Activated CD8-positive, alpha-beta T cell treated with anti-CD3 and anti-CD28 coated beads for 36 hours (primary cell): ENCODE measurements around the gene NXF1. TPM values are rescaled to one million over a fixed set of nuclear protein-coding genes. Genes with fewer than 3 reads are reported as not detected.

ENCODE experiments used
- ATAC-seq: fragments of 200-7000 bp; cut with Tn5 transposase; one replicate; pipeline ENCODE4 v1.10.0; 2021; ENCODE audit warnings: mild to moderate bottlenecking, moderate library complexity
- CTCF ChIA-PET: fragments of 350-600 bp; sonication (Branson Sonifier 250); formaldehyde crosslinking; loops from one replicate; lab custom pipeline; 2021; ENCODE audit warnings: antibody characterized with exemption; lab: Charles Lee
- POLR2A ChIA-PET: fragments of 350-600 bp; sonication (Branson Sonifier 250); formaldehyde crosslinking; loops from one replicate; lab custom pipeline; 2021; ENCODE audit warnings: antibody characterized with exemption; lab: Charles Lee
- DNase-seq: peaks from one replicate; pipeline ENCODE4 v3.0.0-alpha.2; 2020
- H3K27ac Mint-ChIP-seq: one replicate; pipeline ENCODE4 v1.8.0; 2021; ENCODE audit warnings: mild to moderate bottlenecking, mixed read lengths
- H3K27me3 Mint-ChIP-seq: one replicate; pipeline ENCODE4 v1.8.0; 2021; ENCODE audit warnings: mixed read lengths
- H3K36me3 Mint-ChIP-seq: one replicate; pipeline ENCODE4 v1.8.0; 2021; ENCODE audit warnings: low read depth, mixed read lengths
- H3K4me1 Mint-ChIP-seq: one replicate; pipeline ENCODE4 v1.8.0; 2021; ENCODE audit warnings: low read depth, mixed read lengths
- H3K4me3 Mint-ChIP-seq: one replicate; pipeline ENCODE4 v1.8.0; 2021; ENCODE audit warnings: mild to moderate bottlenecking, moderate library complexity, mixed read lengths
- H3K9me3 Mint-ChIP-seq: one replicate; pipeline ENCODE4 v1.8.0; 2021; ENCODE audit warnings: mixed read lengths
- intact Hi-C: fragments of 100-400 bp; cut with micrococcal nuclease; formaldehyde crosslinking; loops from one replicate; pipeline ENCODE4 v1.10.0; 2022
- total RNA-seq, 2 experiments: library from RNA; stranded (reverse); gene quantifications; one replicate each; pipeline ENCODE4 v1.2.3, GENCODE V29; 2021
- TF ChIP-seq, protein P1 (sequence below): fragments of 200-600 bp; IDR thresholded peaks from one replicate; pipeline ENCODE4 v1.8.0; 2022; ENCODE audit warnings: antibody characterized with exemption, mild to moderate bottlenecking

Gene NXF1
- total RNA-seq, 2 experiments from 2014 or later = 80.9 to 90.0 TPM

DNA sequence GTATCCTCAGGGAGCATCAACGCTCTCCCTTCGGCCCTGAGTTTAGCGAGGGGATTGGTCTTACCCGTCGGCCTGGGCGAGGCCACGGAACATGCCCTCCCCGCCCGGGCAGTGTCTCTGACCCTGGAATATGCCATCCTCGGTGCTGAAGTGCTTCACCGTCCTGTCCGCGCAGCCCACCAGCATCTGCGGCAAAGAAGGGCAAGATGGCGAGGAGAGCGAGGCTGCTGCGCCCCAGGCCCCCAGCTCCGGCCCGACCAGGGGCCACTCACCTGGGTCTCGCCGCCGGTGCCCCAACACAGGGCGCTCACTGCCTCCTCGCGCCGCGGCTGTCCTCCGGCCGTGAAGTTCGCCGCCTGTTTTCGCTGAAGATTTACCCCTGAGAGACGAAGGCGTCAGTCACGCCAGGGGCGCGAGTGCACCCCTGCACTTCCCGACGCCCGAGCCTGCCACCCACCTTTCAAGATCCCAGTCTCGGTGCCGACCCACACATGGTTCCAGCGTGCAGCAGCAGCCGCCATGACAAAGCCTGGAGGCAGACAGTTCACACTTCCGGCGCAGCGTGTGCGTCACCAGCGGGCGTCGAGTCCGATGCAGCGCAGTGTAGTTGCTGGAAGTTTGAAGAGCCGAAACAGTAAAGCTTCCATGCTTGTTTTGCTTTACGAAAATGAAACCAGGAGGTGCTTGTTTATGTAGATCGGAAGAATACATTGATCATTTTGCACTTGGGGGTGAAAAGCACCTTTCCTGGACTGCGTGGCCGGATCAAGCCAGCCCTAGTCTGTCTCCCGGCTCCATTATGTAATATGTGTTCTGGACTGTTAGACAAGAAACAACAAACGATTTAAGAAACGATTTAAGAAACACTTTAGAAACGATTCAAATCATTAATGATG, 34.1 kb upstream of the NXF1 start, which contains the start of gene WDR74:
TSS of gene WDR74 (minus strand) at position 541 of the 896 bp plus-strand sequence. CDS start at position 521, 20 bp downstream.
- TF ChIP-seq, protein P1, sequence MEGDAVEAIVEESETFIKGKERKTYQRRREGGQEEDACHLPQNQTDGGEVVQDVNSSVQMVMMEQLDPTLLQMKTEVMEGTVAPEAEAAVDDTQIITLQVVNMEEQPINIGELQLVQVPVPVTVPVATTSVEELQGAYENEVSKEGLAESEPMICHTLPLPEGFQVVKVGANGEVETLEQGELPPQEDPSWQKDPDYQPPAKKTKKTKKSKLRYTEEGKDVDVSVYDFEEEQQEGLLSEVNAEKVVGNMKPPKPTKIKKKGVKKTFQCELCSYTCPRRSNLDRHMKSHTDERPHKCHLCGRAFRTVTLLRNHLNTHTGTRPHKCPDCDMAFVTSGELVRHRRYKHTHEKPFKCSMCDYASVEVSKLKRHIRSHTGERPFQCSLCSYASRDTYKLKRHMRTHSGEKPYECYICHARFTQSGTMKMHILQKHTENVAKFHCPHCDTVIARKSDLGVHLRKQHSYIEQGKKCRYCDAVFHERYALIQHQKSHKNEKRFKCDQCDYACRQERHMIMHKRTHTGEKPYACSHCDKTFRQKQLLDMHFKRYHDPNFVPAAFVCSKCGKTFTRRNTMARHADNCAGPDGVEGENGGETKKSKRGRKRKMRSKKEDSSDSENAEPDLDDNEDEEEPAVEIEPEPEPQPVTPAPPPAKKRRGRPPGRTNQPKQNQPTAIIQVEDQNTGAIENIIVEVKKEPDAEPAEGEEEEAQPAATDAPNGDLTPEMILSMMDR = no peak

GRCh38 chr11:62835336-62835735, 30.1 kb upstream of the NXF1 start:
- Mint-ChIP-seq H3K4me1 (peaks cover 53% of the 10 kb centered on the region), H3K9me3 (no peaks in the 10 kb centered on the region), H3K36me3 (peaks cover 35% of the 10 kb centered on the region), H3K27me3 (no peaks in the 10 kb centered on the region), H3K4me3 (no peak overlapping the region), H3K27ac (no peak overlapping the region)
- ATAC-seq (no peak), DNase-seq (no peak)
- intact Hi-C loops = no loop called here
- ChIA-PET POLR2A (interaction anchor here (0.8 to 17.2 kb wide), 7 partner anchors 8 to 244 kb away, joined by 3 to 997 read pairs (median 6); partner anchors contain the start of genes SLC3A2 and TUT1), CTCF (interaction anchor here (2.0 kb wide), 1 partner anchor 49 kb away, joined by 6 read pairs; no protein-coding TSS in a partner anchor)
- TF ChIP-seq, protein P1 = no peak

More for the DNA sequence above, 34.1 kb upstream of the NXF1 start, which contains the start of gene WDR74:
- peak; percentile 95 for DNase-seq
- ChIA-PET CTCF (interaction anchor here (1.8 to 3.4 kb wide), 3 partner anchors 12 to 51 kb away, joined by 4 to 33 read pairs (median 6); partner anchors contain the start of gene TMEM179B), POLR2A (interaction anchor here (0.6 to 17.2 kb wide), 22 partner anchors 12 to 1385 kb away, joined by 3 to 997 read pairs (median 10); partner anchors contain the start of genes BSCL2, C11orf98, CSKMT and GNG3)
- Mint-ChIP-seq H3K27me3 (no peaks in the 10 kb centered on the region), H3K4me3 (no peak within 1 kb of the TSS), H3K36me3 (peaks cover 25% of the 10 kb centered on the region), H3K27ac (no peak within 1 kb of the TSS), H3K9me3 (no peaks in the 10 kb centered on the region), H3K4me1 (peaks cover 40% of the 10 kb centered on the region)
- peak; percentile 45 for ATAC-seq
- intact Hi-C loops = no loop called here

DNA sequence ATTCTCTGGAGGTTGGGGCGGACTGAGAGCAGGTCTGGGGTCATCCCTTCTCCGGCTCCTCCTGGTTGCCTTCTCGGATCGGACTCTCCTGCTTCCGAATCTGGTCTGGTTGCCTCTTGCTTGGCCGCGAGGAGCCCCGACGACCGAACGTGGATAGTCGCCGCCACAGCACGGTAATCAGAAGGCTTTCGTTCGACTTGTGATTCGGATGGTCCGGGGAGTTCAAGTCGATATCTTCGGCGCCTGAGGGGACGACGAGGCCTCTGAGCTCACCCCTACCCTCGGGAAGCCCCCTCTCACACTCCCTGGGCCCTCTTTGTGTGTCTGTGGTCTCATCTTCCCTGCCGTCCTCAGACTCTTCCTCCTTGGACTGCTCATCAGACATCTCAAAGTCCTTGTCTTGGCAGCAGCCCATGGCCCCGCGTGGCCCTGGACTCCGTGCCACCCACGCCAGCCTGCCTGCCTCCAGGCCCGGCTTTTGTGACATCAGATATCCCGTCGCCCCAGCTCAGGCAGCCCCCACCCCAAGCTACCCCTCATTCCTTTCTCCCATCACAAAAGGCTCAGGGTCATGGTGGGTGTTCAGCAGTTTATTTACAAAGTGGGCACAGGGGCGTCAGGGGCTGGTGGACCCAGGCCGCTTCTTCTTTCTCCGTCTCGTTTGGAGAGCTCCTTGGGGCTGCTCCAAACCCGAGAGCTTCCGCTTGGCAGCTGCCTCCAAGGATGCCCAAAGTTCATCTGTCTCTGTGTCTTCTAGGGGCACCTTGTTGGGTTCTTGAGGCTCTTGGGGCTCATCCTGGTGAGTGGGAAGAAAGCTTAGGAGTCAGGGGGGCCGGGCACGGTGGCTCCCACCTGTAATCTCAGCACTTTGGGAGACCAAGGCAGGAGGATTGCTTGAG, 27.3 kb upstream of the NXF1 start, which contains the start of gene TEX54:
TSS of gene TEX54 (minus strand) at position 506 of the 899 bp plus-strand sequence.
- ATAC-seq = peak; percentile 1
- ChIA-PET CTCF (interaction anchor here (0.8 to 1.8 kb wide), 3 partner anchors 9 to 46 kb away, joined by 3 to 17 read pairs (median 6); partner anchors contain the start of gene TMEM179B), POLR2A (interaction anchor here (0.5 to 17.2 kb wide), 28 partner anchors 8 to 166 kb away, joined by 3 to 997 read pairs (median 6); partner anchors contain the start of genes HNRNPUL2, NXF1, SLC3A2 and TAF6L)
- Mint-ChIP-seq H3K27me3 (no peaks in the 10 kb centered on the region), H3K4me1 (peaks cover 52% of the 10 kb centered on the region), H3K27ac (peak within 1 kb of the TSS; percentile 95), H3K4me3 (peak within 1 kb of the TSS; percentile 88), H3K36me3 (peaks cover 27% of the 10 kb centered on the region), H3K9me3 (no peaks in the 10 kb centered on the region)
- DNase-seq = no peak
- TF ChIP-seq, protein P1 = no peak
- intact Hi-C loops = loop anchor here (5.0 kb wide), 1 partner anchor 45 kb away; the partner anchor contains the start of gene TMEM179B

DNA sequence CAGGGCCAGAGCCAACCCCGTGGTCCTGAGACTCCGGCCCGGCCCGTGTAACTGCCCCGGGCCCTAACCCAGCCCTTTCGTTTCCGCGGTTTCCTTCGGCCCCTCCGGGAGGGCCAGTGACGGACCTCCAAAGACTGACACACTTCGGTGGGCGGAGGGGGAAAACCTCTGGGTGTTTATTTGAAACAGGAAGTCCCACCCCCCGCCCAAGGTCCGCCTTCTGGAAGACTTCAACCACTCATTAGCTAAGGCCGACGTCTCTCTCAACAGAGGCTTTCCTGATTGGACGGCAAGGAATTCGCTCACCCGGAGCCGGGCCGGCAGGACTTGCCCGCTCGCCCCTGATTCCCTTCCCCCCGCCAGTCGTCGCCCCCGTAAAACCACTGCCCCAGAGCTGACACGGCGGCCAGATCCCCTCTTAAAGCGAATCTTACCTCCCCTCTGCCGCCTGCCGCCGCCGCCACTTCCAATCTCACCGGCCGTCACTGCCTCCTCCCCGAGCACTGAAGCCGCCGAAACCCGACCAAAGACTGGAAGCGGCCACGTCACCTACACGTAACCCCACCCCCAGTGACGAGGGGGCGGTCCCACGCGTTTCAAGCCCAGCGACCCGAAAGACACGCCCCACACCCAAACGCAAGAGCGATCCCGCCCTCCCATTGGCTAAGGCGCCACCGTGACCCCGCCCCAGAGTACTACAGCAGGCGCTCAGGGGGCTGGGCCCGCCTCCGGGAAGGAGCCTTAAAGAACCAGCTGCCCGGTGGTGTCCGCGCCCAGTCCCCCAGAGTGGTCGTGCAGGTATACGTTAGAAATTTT, 26.5 kb upstream of the NXF1 start, which contains the start of gene STX5:
TSS of gene STX5 (minus strand) at position 532 of the 816 bp plus-strand sequence. CDS start 808 bp downstream, outside the sequence.
- Mint-ChIP-seq H3K9me3 (no peaks in the 10 kb centered on the region), H3K36me3 (peaks cover 28% of the 10 kb centered on the region), H3K4me3 (peak within 1 kb of the TSS; percentile 88), H3K27me3 (no peaks in the 10 kb centered on the region), H3K27ac (peak within 1 kb of the TSS; percentile 95), H3K4me1 (peaks cover 47% of the 10 kb centered on the region)
- DNase-seq (peak; percentile 100), ATAC-seq (peak; percentile 95)
- ChIA-PET CTCF (interaction anchor here (0.7 to 1.8 kb wide), 6 partner anchors 9 to 240 kb away, joined by 3 to 17 read pairs (median 4); partner anchors contain the start of genes NXF1, TMEM179B and TUT1), POLR2A (interaction anchor here (0.5 to 17.2 kb wide), 22 partner anchors 8 to 166 kb away, joined by 3 to 997 read pairs (median 6); partner anchors contain the start of genes HNRNPUL2, NXF1, SLC3A2 and TMEM179B)
- TF ChIP-seq, protein P1 = no peak
- intact Hi-C loops = loop anchor here (5.0 kb wide), 1 partner anchor 44 kb away; the partner anchor contains the start of gene TMEM179B
